ENCODE data around the gene CBLB. TPM values are rescaled to one million over a fixed set of nuclear protein-coding genes. Genes with fewer than 3 reads are reported as not detected.
A peak's percentile ranks its signal among the peaks of the same experiment; 100 is the strongest.

CBLB gene
- total and polyA plus RNA-seq, 2 donors (not counting 1 experiment from before 2014, with no cell fraction given), result 26.9 to 28.5 TPM

- peaks cover 7% of the 10 kb centered on the region for H3K4me1 ChIP-seq (ENCODE audit: control insufficient read depth, extremely low read depth, insufficient read depth, low read length)
These were observed 36.5 kb upstream of the CBLB start for GRCh38 chr3:105905328-105905727.

GRCh38 chr3:105904678-105905284 lies 36.0 kb upstream of the CBLB start:
- TF ChIP-seq EZH2 (IDR thresholded peaks at IDR 0.05; ENCODE audit: low read length, missing control alignments), result no peak
- no peak for TF ChIP-seq CTCF (conservative IDR thresholded peaks at IDR 0.05 in 1 of 2, IDR thresholded peaks at IDR 0.05 in 1 of 2; ENCODE audit: low read depth in 1 of 2, low read length in 2 of 2)
- peak; percentile 43 to 59 for DNase-seq (ENCODE audit: low read depth in 2 of 2)
- Histone ChIP-seq H3K4me3 (replicated peaks in 1 of 4; ENCODE audit: control extremely low read depth in 1 of 4, insufficient read depth in 1 of 4, low read depth in 3 of 4, low read length in 4 of 4) (no peak overlapping the region), H4K20me1 (ENCODE audit: control insufficient read depth, extremely low read depth, insufficient read depth, low read length) (no peaks in the 10 kb centered on the region), H3K36me3 (ENCODE audit: control insufficient read depth, insufficient read depth, low read length) (no peaks in the 10 kb centered on the region), H3K9me3 (ENCODE audit: control insufficient read depth, insufficient read depth, low read depth, low read length) (no peaks in the 10 kb centered on the region), H3K4me2 (ENCODE audit: extremely low read depth, insufficient read depth, low read length) (no peak overlapping the region), H3K9ac (ENCODE audit: insufficient read depth, low read length) (no peak overlapping the region), H3K79me2 (ENCODE audit: control insufficient read depth, insufficient read depth, low read length) (no peaks in the 10 kb centered on the region), H3K27ac (ENCODE audit: insufficient read depth, low read length) (peak overlapping the region; percentile 23), H3K27me3 (ENCODE audit: control insufficient read depth, insufficient read depth, low read length) (no peaks in the 10 kb centered on the region), H3K4me1 (ENCODE audit: control insufficient read depth, extremely low read depth, insufficient read depth, low read length) (peaks cover 7% of the 10 kb centered on the region), H2AFZ (ENCODE audit: low read length) (no peak overlapping the region)

More at GRCh38 chr3:105905328-105905727, 36.5 kb upstream of the CBLB start:
- Histone ChIP-seq H3K79me2 (ENCODE audit: control insufficient read depth, insufficient read depth, low read length) (no peaks in the 10 kb centered on the region), H3K9me3 (ENCODE audit: control insufficient read depth, insufficient read depth, low read depth, low read length) (no peaks in the 10 kb centered on the region), H3K4me3 (replicated peaks in 1 of 4; ENCODE audit: control extremely low read depth in 1 of 4, insufficient read depth in 1 of 4, low read depth in 3 of 4, low read length in 4 of 4) (no peak overlapping the region), H4K20me1 (ENCODE audit: control insufficient read depth, extremely low read depth, insufficient read depth, low read length) (no peaks in the 10 kb centered on the region), H3K4me2 (ENCODE audit: extremely low read depth, insufficient read depth, low read length) (no peak overlapping the region), H3K36me3 (ENCODE audit: control insufficient read depth, insufficient read depth, low read length) (no peaks in the 10 kb centered on the region), H2AFZ (ENCODE audit: low read length) (no peak overlapping the region), H3K27ac (ENCODE audit: insufficient read depth, low read length) (peak overlapping the region; percentile 88), H3K27me3 (ENCODE audit: control insufficient read depth, insufficient read depth, low read length) (no peaks in the 10 kb centered on the region), H3K9ac (ENCODE audit: insufficient read depth, low read length) (no peak overlapping the region)
- peak; percentile 2 to 33 for DNase-seq (ENCODE audit: low read depth in 2 of 2)
- TF ChIP-seq EZH2 (IDR thresholded peaks at IDR 0.05; ENCODE audit: low read length, missing control alignments) (no peak), CTCF (conservative IDR thresholded peaks at IDR 0.05 in 1 of 2, IDR thresholded peaks at IDR 0.05 in 1 of 2; ENCODE audit: low read depth in 1 of 2, low read length in 2 of 2) (no peak)

GRCh38 chr3:105904251-105904650 lies 35.4 kb upstream of the CBLB start:
- Histone ChIP-seq H3K27me3 (ENCODE audit: control insufficient read depth, insufficient read depth, low read length) (no peaks in the 10 kb centered on the region), H3K9me3 (ENCODE audit: control insufficient read depth, insufficient read depth, low read depth, low read length) (no peaks in the 10 kb centered on the region), H2AFZ (ENCODE audit: low read length) (no peak overlapping the region), H4K20me1 (ENCODE audit: control insufficient read depth, extremely low read depth, insufficient read depth, low read length) (no peaks in the 10 kb centered on the region), H3K9ac (ENCODE audit: insufficient read depth, low read length) (no peak overlapping the region), H3K79me2 (ENCODE audit: control insufficient read depth, insufficient read depth, low read length) (no peaks in the 10 kb centered on the region), H3K4me2 (ENCODE audit: extremely low read depth, insufficient read depth, low read length) (no peak overlapping the region), H3K4me3 (replicated peaks in 1 of 4; ENCODE audit: control extremely low read depth in 1 of 4, insufficient read depth in 1 of 4, low read depth in 3 of 4, low read length in 4 of 4) (no peak overlapping the region), H3K4me1 (ENCODE audit: control insufficient read depth, extremely low read depth, insufficient read depth, low read length) (peaks cover 7% of the 10 kb centered on the region), H3K36me3 (ENCODE audit: control insufficient read depth, insufficient read depth, low read length) (no peaks in the 10 kb centered on the region), H3K27ac (ENCODE audit: insufficient read depth, low read length) (no peak overlapping the region)
- TF ChIP-seq EZH2 (IDR thresholded peaks at IDR 0.05; ENCODE audit: low read length, missing control alignments) (no peak), CTCF (conservative IDR thresholded peaks at IDR 0.05 in 1 of 2, IDR thresholded peaks at IDR 0.05 in 1 of 2; ENCODE audit: low read depth in 1 of 2, low read length in 2 of 2) (no peak)
- DNase-seq (ENCODE audit: low read depth in 2 of 2), result peak in 1 of 2 donors; percentile 24
